NK-92 (cell line): ENCODE measurements around the gene NDST1.

Experiments
- DNase-seq: peaks from one replicate; lab custom pipeline; 2025; ENCODE audit not compliant: unreplicated experiment; lab: John Stamatoyannopoulos, UW

NDST1 gene

GRCh38 chr5:150488519-150489359 lies 19.2 kb upstream of the NDST1 start:
- no peak for DNase-seq

- DNase-seq: no peak
These were observed 18.3 kb upstream of the NDST1 start for GRCh38 chr5:150489360-150490295.

GRCh38 chr5:150490296-150490669 lies 17.6 kb upstream of the NDST1 start:
- no peak for DNase-seq

- no peak for DNase-seq
These were observed 17.2 kb upstream of the NDST1 start for GRCh38 chr5:150490754-150491153.

- no peak for DNase-seq
These were observed 16.1 kb upstream of the NDST1 start for GRCh38 chr5:150491876-150492275.

GRCh38 chr5:150492621-150493020 lies 15.3 kb upstream of the NDST1 start:
- no peak for DNase-seq

GRCh38 chr5:150496098-150496497 lies 11.8 kb upstream of the NDST1 start:
- DNase-seq: no peak

GRCh38 chr5:150496534-150496933 lies 11.4 kb upstream of the NDST1 start:
- DNase-seq: no peak

GRCh38 chr5:150497274-150497988 lies 10.5 kb upstream of the NDST1 start:
- no peak for DNase-seq

GRCh38 chr5:150497989-150498317 lies 10.0 kb upstream of the NDST1 start:
- DNase-seq: no peak

- DNase-seq: no peak
These were observed 9.4 kb upstream of the NDST1 start for GRCh38 chr5:150498501-150498900.

GRCh38 chr5:150498971-150499370 lies 9.0 kb upstream of the NDST1 start:
- no peak for DNase-seq

- DNase-seq: no peak
These were observed 8.4 kb upstream of the NDST1 start for GRCh38 chr5:150499437-150499956.

- no peak for DNase-seq
These were observed 7.5 kb upstream of the NDST1 start for GRCh38 chr5:150500328-150500841.

- no peak for DNase-seq
These were observed 7.0 kb upstream of the NDST1 start for GRCh38 chr5:150500905-150501304.

GRCh38 chr5:150502106-150502505 lies 5.8 kb upstream of the NDST1 start:
- DNase-seq: no peak

- no peak for DNase-seq
These were observed 5.1 kb upstream of the NDST1 start for GRCh38 chr5:150502847-150503246.

- DNase-seq: no peak
These were observed 4.5 kb upstream of the NDST1 start for GRCh38 chr5:150503386-150503785.

GRCh38 chr5:150503977-150504620 lies 3.8 kb upstream of the NDST1 start:
- DNase-seq: no peak

- no peak for DNase-seq
These were observed 2.9 kb upstream of the NDST1 start for GRCh38 chr5:150505041-150505511.
